Measurements from ENCODE around the gene CRHR1.

DNA sequence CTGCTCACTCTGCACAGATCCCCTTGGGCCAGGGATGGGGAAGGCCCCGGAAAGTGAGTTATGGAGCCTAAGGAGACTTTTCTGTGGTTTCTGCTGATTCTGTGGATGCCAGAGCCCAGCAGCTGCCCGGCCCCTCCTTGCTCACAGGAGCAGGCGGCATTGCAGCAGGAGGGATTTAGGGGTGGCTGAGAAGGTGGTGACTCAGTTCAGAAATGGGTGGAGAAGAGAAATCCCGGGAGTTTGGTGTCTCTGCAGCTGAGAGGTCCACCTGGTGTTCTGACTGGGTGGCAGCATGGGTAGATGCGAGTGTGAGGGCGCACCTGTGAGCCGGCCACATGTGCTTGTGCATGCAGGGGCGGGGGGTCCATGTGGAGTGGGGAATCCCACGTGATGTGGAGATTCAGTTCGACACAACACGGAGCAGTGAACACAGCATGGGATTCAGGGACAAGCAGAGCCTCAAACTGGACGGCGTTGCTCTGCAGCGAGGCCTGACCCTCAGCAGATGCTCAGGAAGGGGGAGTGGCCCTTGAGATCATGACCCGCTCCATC lies 44.5 kb downstream of the CRHR1 start:
- TF ChIP-seq POLR2A (IDR thresholded peaks at IDR 0.05) (no peak), POLR2AphosphoS5 (IDR thresholded peaks at IDR 0.05) (no peak)
- TF ChIP-seq, protein P1, sequence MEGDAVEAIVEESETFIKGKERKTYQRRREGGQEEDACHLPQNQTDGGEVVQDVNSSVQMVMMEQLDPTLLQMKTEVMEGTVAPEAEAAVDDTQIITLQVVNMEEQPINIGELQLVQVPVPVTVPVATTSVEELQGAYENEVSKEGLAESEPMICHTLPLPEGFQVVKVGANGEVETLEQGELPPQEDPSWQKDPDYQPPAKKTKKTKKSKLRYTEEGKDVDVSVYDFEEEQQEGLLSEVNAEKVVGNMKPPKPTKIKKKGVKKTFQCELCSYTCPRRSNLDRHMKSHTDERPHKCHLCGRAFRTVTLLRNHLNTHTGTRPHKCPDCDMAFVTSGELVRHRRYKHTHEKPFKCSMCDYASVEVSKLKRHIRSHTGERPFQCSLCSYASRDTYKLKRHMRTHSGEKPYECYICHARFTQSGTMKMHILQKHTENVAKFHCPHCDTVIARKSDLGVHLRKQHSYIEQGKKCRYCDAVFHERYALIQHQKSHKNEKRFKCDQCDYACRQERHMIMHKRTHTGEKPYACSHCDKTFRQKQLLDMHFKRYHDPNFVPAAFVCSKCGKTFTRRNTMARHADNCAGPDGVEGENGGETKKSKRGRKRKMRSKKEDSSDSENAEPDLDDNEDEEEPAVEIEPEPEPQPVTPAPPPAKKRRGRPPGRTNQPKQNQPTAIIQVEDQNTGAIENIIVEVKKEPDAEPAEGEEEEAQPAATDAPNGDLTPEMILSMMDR (IDR thresholded peaks at IDR 0.05 in 8 of 11, conservative IDR thresholded peaks at IDR 0.05 in 3 of 11): no peak

All from spleen (tissue), 7 donors.